LoVo (cell line): Measurements from ENCODE around the gene POLD3.

ENCODE experiments used
- DNase-seq: peaks from one replicate; pipeline ENCODE4 v3.0.0-alpha.2; 2016; ENCODE audit warnings: low spot score

Gene POLD3

DNA sequence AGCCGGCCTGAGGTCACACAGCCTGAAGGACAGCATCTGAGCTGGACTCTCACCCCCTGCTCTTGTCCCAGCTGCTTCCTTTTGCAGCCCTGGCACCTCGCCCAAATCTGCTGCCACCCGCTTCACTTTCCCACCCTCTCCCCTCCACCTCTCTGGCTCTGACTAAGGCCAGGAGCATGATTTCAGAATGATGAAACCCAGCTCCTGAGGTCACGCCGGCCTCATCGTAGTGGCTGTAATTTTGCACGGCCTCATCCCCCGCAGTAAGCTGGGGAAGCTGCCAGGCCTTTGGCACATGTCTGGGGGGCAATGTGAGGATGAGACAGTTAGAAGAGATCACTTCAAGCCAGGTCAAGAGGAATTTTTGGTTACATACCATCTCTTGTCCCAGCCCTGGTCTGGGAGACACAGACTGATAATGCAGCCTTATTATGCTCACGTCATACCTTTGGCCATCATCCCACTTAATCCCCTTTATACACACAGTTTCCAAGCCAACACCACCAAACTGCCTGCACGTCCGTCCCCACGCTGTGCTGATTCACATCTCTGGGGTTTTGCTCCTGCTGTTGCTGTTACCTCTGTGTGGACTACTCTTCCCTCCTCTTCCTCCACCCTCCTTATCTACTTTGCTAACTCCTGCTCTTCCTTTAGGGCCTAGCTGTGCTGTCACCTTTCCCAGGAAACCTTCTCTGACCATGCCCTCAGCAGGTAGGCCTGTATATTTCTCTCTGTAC, 80.7 kb downstream of the POLD3 start:
- DNase-seq: no peak

- DNase-seq: no peak
Observed at GRCh38 chr11:74673693-74674360, 81.4 kb downstream of the POLD3 start.

- no peak for DNase-seq
Observed at GRCh38 chr11:74675761-74676160, 83.4 kb downstream of the POLD3 start.

DNA sequence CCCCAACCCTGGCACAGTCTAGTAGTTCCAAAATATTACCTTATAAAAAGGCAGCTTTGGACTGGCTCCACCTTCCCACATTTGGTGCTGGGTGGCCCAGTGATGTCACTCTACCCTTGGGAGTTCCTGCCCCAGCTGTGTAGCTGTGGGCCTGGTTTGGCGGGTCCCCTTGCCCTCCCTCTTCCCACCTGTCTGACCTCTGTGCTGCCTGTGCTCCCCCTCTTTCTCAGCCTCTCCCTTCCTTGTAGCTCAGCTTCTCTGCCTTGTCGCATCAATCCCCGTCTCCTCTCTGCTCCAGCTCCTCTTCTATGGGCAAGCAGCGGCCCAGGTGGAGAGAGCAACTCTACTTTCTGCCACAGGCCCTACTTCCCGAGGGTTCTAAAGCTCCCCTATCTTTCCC, 84.2 kb downstream of the POLD3 start:
- no peak for DNase-seq

DNA sequence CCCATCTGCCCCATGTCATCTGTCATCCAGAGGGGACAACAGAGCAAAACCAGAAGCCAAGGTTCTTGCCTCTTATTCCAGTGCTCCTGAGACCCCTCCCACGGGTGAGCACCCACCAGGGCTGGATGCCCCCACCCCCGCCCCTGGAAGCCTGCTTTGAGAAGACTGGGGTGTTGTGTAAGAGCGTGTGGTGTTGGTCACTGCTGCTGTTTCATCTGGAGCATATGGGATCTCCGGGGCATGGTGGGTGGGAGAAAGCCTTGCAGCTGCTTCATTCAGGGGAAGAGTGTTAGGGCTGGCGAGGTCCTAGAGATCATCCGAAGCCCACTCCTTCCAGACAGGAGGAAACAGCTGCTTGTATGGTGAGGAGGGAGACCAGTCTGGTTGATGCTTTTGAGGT, 84.7 kb downstream of the POLD3 start:
- DNase-seq: no peak

DNA sequence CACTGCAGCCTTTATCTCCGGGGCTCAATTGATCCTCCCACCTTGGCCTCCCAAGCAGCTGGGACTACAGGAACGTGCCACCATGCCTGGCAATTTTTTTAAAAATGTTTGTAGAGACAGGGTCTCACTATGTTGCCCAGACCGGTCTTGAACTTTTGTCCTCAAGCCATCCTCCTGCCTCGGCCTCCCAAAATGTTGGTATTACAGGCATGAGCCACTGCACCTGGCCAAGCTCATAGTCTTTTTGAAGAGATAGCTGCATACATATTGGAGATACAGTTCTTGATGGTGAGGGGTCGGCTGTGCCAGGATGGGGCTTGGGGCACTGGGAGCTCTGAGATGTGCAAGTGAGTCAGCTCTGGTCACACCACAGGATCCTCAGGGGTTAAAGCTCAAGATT, 85.7 kb downstream of the POLD3 start:
- no peak for DNase-seq

DNA sequence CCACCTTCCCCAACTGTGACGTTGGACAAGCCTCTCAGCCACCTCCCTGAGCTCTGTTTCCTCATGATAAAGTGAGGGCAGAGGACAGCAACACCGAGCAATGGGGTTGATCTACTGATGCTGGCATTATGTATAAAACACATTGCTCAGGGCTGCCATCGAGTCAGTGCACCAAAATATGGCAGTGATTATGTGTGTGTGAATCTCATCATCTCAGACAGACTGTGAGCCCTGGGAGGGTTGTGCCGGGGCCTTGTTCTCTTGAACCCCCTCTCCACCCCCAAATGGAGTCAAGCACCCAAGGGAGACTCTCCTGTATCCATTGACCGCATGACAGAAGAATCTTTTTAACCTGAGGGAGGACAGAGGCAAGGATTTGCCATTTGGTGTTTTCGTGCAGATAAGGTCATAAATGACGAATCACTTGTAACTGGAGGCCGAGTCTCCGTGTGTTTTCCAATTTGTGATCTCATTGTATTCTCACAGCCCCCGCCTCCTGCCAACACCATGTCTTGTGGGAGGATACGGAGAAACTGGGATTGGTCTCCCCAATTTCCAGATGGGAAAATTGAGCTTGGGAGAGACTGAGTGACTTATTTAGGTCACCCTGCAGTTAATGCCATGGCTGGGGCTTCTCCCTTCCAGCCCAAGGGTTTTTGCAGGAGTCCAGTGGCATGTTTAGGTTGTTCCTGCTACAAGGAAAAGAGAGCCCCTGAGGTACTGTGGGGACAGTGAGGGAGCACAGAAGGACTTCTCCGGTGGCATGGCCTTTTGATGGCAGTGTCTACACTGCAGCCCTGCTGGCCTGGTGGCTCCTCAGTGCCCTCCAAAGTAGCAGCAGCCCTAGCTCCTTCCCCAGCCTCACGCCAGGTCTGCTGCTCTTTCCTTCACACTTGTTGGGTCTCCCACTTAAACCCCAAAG, 86.5 kb downstream of the POLD3 start:
- no peak for DNase-seq

- DNase-seq: no peak
Observed at GRCh38 chr11:74679513-74679865, 87.1 kb downstream of the POLD3 start.

GRCh38 chr11:74680035-74680671, 87.8 kb downstream of the POLD3 start:
- DNase-seq: no peak

DNA sequence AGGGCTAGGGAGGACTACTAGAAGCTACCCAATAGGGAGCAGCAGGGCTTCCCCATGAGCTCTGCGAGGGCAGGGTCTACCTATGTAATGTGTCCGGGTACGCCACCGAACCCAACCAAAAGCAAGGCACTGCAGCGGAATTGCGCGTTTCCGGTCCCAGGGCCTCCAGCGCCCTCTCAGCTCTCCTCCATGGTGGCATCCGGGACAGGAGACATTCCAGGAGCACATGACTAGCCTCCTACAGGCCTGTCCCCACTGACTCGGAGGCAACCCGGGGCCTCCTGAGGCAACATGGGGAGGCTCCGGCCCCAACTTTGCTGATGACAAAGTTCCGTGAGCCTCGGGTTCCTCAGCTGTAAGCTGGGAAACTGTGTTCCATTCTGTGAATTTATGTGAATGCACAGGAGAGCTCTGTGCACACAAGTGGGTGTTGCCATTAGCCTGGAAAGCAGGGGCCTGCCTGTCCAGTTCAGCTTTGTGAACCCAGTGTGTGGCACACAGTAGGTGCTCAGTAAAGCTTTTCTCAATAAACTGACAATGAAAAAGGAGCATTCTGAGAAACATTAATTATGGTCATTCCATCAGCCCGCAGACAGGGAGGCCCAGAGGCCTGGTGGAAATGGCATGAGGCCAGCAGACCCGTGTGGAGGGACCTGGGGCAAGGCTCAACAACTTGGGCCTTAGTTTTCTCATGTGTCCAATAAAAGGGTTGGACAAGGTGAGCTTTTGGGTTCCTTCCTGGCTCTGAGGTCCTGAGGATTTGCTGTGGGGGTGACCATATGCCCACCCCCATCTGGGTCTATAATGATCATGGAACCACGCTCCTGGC, 88.5 kb downstream of the POLD3 start:
- DNase-seq: no peak

GRCh38 chr11:74681686-74682651, 89.6 kb downstream of the POLD3 start:
- no peak for DNase-seq

- DNase-seq: no peak
Observed at GRCh38 chr11:74682731-74683278, 90.4 kb downstream of the POLD3 start.

GRCh38 chr11:74683279-74683871, 91.0 kb downstream of the POLD3 start:
- DNase-seq: no peak

DNA sequence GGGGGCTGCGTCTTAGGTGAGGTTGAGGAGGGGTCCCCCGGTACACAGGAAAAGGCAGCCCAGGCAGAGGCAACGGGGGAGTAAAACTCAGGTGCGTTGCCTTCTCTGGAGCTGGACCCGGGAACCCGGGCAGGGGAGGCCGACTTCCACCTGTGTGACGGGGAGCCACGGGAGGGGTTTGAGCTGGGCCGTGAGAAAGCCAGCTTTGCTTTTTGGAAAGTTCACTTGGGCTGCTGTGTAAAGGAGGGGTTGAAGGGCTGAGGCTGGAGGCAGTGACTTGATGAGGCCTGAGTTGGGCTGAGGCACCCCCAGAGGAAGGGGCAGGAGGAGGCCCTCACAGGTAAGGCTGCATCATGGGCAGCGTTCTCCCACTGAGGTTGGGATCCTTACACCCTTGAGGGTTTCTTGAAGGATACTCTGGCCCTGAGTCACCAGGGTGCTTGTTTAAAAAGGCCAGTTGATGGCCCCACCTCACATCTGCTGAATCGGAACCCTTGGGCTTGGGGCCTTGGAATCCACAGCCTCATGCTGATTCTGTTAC, 91.6 kb downstream of the POLD3 start:
- DNase-seq: no peak

- DNase-seq: no peak
Observed at GRCh38 chr11:74684661-74685060, 92.3 kb downstream of the POLD3 start.

- DNase-seq: no peak
Observed at GRCh38 chr11:74685338-74685737, 93.0 kb downstream of the POLD3 start.

DNA sequence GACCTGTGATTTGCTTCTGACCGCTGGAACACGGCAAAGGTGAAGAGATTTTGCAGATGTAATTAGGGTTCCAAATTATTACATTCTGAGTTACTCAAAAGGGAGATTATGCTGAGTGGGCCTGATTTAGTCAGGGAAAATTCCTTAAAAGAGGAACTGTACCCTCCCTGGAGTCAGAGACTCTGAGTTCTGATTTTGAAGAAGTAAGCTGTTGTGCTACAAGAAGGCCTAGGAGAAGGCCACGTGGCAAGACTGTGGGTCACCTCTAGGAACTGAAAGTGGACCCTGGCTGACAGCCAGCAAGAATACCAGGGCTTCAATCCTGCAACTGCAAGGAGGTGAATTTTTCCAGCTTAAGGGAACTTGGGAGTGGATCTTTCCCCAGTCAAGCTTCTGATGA, 93.5 kb downstream of the POLD3 start:
- DNase-seq: no peak

- no peak for DNase-seq
Observed at GRCh38 chr11:74686792-74687191, 94.4 kb downstream of the POLD3 start.
